Renal cortical epithelial cell (primary cell): ENCODE data around the gene DKC1. TPM values are rescaled to one million over a fixed set of nuclear protein-coding genes. Genes with fewer than 3 reads are reported as not detected.
A peak's percentile ranks its signal among the peaks of the same experiment; 100 is the strongest.
"Not testable (repeated sequence)": the region's sequence is repeated elsewhere in the genome, so short reads cannot be mapped to it uniquely, and the experiment has no call there.

Source experiments
- DNase-seq: peaks from one replicate; pipeline ENCODE4 v3.0.0-alpha.2; 2011; ENCODE audit warnings: low read depth
- total RNA-seq: library from RNA; depleted of rRNA; stranded (reverse); fragments of >200 nt; gene quantifications from 2 replicates; pipeline ENCODE4 v1.2.3, GENCODE V29; 2014

The DKC1 gene
- total RNA-seq, 1 donor from 2014 or later: 40.4 TPM

GRCh38 chrX:154791939-154792338, 29.3 kb downstream of the DKC1 start:
- no peak for DNase-seq

GRCh38 chrX:154793084-154793795, 30.6 kb downstream of the DKC1 start:
- DNase-seq: no peak

GRCh38 chrX:154795016-154795415, 32.4 kb downstream of the DKC1 start:
- no peak for DNase-seq

- no peak for DNase-seq
Measured at GRCh38 chrX:154797006-154797405, 34.3 kb downstream of the DKC1 start.

GRCh38 chrX:154799556-154800348, 37.1 kb downstream of the DKC1 start:
- DNase-seq: no peak

GRCh38 chrX:154800478-154801210, 38.0 kb downstream of the DKC1 start:
- DNase-seq: no peak

GRCh38 chrX:154802947-154803346, 40.3 kb downstream of the DKC1 start:
- DNase-seq: no peak

GRCh38 chrX:154804261-154804956, 41.7 kb downstream of the DKC1 start:
- DNase-seq: no peak

GRCh38 chrX:154804957-154805695, 42.5 kb downstream of the DKC1 start, which contains the start of gene MPP1:
MPP1 (minus strand) TSS chrX:154805485; CDS start chrX:154805373, 112 bp downstream.
- DNase-seq: peak; percentile 40

GRCh38 chrX:154805696-154806091, 43.0 kb downstream of the DKC1 start:
- peak; percentile 47 for DNase-seq

GRCh38 chrX:154806837-154807501, 44.3 kb downstream of the DKC1 start:
- no peak for DNase-seq

GRCh38 chrX:154809939-154810665, 47.4 kb downstream of the DKC1 start:
- DNase-seq: no peak

GRCh38 chrX:154812341-154813101, 49.9 kb downstream of the DKC1 start:
- DNase-seq: no peak

- no peak for DNase-seq
Measured at GRCh38 chrX:154813801-154814200, 51.1 kb downstream of the DKC1 start.

- DNase-seq: no peak
Measured at GRCh38 chrX:154815274-154815818, 52.7 kb downstream of the DKC1 start.

GRCh38 chrX:154816326-154816898, 53.7 kb downstream of the DKC1 start:
- DNase-seq: not testable (repeated sequence)

- not testable (repeated sequence) for DNase-seq
Measured at GRCh38 chrX:154817048-154817618, 54.5 kb downstream of the DKC1 start.
